Glomerular visceral epithelial cell (primary cell): ENCODE results near the gene MPP1.

Experiments
- DNase-seq: peaks from one replicate; pipeline ENCODE4 v3.0.0-alpha.2; 2016; ENCODE audit errors: extremely low spot score

Gene MPP1

DNA sequence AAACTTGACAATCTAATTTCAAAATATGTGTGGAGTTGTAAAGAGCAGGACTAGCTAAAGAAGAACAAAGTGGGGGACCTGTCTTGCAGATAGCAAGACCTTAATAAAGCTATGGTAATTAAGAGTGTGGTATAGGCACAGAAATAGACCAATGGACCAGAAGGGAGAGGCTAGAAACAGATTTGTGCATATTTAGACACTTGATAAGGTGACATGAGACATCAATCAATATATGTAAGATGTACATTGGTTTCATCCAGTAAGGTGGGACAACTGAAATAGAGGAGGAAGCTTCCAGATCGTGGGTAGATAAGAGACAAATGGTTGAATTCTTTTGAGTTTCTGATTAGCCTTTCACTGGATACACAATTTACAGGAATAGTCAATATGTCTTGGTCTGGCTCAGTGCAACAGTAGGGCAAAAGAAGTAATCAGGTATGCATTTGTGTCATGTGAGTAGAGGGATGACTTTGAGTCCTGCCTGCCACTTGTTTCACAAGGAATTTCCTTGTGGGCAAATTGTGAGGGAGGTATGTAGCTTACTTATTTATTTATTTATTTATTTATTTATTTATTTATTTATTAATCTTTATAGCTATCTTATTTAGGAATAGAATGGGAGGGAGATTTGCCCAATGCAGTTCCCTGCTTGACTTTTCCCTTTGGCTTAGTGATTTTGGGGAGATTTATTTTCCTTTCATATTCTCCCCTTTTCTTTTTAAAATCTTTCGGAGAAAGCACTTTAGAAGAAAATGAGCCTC is 7.2 kb upstream of the MPP1 start:
- DNase-seq, result no peak

DNA sequence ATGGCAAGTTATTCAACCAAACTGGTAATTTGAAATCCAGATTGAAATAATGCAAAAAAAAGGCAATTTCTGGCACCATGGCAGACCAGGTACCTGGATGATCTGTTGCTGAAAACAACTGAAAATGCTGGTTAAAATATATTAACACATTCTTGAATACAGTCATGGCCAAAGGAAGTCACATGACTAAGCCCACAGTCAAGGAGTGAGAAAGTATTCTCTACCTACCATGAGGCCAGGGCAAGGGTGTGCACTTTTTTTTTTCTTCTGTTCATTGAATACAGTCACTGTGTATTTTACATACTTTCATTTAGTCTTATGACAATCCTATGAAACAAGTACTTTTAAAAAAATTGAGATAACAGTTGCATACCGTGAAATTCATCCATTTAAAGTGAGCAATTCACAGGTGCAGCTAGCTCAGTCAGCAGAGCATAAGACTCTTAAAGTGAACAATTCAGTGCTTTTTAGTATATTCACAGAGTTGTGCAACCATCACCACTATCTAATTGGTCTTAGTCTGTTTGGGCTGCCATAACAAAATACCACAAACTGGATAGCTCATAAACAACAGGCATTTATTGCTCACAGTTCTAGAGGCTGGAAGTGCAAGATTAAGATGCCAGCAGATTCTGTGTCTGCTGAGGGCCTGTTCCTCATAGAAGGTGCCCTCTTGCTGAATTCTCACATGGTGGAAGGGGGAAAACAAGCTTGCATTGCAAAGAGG is 4.8 kb upstream of the MPP1 start:
- DNase-seq, result no peak

DNA sequence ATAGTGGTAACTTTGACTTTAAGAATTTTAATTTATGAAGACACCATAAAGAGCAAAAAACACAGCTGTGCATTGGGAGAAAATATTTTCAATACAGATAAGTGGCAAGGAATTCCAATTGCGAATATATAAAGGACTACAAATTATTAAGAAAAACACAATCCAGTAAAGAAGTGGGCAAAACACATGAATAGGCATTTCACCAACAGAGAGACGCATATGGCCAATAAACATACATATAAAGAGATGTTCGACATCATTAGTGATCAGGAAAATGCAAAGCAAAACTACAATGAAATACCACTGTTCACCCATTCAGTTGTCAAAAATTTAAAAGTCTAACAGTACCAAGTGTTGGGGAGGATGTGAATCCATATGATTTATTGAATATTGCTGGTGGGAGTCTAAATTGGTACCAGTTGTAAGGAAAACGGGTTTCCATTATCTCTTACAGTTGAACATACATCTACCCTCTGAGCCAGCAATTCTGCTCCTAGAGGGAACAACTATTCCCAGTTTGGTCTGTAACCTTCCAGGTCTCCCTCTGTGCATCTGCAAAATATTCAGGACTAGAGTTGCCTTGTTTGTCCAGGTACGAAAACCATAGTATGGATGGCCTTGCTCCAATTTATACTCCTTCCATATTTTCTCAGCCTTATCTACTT is 1.7 kb upstream of the MPP1 start:
- no peak for DNase-seq

DNA sequence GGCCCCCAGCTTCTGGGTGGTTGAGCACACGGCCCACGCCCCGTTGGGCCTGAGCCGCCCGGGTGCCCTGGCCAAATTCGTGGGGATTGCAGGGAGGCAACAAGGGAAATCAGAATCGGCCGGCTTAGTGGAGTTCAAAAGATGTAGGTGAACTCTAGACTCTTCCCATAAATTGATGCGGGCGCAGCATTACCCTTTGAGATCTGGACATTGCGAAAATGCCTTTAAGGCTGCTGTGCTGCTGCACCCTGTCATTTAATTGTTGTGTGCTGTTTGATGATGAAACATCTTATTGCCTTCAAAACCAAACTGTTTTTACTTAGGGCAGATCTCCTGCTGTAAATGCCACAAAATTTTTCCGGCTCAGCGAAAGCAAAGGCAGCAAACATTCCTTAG is 409 bp upstream of the MPP1 start:
- peak; percentile 11 for DNase-seq

DNA sequence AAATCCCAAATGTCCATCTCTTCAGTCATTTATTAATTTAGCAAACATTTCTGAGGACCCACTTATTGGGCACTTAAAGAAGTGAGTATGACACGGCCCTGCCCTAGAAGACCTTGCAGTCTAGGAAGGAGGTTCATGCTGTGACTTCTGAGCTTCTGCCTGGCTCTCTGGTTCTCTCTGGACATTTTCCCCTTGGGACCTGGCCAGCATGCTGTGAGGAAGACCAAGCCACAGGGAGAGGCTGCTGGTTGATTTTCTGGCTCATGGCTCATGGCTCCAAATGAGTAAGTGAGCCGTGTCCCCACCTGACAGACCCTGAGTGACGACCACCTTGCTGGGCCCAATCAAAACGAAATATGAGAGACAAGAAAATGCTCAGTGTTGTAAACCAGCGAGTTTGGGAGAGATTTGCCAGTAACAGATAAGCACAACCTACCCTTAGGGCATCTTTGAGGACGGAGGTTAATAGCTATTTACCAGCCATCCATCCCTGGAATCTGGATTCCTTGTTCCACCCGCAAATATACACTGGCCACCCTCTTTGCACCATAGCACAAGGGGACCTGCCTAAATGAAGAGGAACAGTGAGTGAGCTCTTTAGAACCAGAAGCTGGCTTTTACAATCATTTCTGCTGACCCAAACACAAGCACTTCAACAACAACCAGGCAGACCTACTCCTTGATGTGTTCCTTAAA is 876 bp downstream of the MPP1 start:
- no peak for DNase-seq

DNA sequence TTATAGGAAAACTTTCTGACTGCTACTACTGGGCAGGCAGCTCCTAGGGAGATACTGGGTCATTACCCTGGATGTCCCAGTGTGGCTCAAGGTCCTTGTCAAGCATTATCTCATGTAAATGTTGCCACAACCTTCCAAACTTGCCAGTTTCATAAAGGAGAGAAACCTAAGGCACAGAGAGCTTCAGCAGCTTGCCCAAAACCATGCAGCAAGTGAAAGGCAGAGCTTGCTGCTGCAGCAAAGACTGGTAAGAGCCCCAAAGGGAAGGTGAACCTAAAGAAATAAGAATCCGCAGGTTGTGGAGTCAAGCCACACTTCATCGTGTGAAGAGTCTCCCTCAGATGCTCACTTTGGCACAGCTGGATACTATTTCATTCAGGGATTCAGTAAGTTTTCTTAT is 2.3 kb downstream of the MPP1 start:
- DNase-seq, result no peak

DNA sequence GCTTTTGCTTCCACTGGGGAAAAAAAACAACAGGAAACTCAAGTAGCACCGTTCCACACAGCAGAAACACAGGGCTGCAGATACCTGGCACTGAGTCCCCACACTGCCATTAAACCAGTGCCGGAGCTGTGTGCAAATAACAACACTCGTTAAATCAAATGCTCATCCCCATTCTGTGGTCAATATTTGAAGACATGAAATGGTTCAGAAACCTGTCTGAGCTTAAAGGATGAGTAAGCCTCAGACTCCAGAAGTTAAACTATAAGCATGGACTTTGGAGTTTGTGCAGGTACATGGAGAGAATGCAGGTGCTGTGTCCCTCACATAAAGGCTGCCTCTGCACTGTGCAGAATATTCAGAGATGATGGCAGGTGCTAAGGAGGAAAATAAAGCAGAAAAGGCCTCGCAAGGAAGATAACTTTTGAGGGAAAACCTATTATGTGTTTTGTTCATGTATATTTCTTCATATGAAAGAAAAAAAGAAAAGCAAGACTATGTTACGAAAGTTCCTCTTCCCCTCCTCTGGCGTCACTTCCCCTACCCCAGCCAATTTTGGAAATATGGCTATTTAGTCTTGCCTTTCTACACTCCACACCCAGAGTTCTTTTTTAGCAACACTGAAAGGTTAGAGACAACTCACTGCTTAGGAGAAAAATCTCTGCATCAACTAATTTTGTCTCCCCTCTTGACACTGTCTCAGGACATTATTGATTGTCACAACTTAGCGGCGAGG is 4.6 kb downstream of the MPP1 start:
- DNase-seq, result no peak

DNA sequence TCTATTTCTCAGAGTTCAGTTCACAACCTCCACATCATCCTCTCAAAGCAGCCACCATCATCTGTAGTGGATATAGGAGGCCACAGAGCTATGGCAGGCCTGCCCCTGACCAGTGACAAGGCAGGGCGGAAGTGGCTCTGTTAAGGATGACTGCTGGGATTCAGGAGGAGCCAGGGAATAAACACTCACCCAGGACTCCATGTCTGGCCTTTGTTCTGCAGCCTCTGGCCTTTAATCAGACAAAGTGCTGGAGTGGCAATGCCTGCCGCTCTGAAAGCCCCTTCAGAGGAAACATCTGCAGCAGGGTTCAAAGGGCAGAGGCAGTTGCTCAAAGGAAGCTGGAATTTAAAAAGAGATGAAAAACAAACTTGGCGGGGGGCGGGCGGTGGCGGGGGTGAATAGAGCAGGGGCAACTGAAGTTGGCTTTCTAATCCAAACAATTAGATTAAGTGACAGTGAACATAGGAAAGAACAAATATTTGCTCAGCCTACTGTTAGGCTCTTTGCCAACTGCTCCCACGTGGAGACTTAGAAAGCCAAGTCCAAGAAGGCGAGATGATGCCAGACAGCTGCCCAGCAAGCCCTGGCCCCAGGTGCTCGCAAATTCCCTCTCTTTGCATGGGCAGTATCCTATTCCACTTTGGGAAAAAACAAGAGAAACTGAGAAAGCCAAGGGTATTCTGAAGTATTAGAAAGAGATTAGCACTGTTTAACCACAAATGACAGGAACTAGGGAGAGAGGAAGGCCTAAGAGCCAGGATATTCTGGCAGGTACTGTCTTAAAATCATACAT is 5.5 kb downstream of the MPP1 start:
- DNase-seq, result peak; percentile 16

DNA sequence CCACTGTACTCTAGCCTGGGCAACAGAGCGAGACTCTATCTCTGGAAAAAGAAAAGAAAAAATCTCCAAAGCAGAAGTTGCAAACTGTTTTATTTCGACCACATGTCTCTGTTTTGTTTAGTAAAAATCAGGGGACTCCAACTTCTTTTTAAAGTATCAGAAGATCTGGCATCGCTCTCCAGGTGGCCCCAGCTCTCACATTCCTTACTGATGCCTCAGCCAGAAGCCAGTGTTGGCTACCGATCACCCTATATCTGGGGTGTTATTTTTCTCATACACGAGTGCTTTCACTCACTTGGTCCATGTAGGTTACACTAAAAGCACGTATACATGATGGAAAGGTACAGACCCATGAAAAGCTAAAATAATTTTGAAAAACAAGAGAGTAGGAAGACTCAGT is 8.3 kb downstream of the MPP1 start:
- DNase-seq, result peak; percentile 50

DNA sequence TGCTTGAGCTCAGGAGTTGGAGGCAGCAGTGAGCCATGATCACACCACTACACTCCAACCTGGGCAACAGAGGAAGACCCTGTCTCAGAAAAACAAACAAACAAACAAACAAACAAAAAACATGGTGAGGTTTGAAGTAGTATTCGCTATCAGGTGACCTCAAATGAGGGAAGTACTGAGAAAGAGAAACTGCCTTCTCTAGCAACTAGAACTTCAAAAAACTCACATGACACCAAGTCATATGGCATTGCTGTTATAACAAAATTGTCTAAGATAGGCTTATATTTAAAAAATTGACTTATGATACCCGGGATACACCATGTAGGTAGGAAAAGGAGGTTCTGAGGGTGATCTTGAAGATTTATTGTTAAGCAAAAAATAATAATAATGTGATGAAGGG is 10.3 kb downstream of the MPP1 start:
- no peak for DNase-seq

DNA sequence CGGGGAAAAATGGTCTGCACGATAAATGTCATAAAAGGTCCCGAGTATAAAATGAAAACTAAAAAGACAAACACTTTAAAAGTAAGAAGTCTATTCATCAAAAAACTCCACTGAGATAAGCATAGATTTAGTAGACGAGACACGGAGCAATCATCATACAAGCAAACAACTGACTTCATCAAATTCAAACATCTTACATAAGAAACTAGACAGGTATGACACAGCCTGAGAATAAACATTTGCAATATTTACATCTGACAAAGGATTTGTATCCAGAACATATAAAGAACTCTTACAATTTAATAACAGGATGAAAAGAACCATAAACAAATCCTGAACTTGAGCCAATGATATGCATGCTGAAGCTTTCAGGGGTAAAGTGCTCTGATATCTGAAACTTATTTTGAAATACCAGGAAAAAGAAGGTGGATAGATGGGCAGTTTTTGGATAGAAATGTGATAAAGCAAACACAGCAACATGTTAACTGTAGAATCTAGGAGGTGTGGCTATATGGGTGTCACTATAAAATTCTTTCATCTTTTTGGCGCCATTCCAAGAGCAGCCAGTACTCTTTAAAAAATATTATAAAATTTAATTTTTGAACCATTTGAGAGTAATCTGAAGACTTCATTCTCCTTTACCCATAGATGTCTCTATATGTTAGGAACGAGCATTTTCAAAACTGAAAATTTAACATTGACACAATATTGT is 12.0 kb downstream of the MPP1 start:
- no peak for DNase-seq

DNA sequence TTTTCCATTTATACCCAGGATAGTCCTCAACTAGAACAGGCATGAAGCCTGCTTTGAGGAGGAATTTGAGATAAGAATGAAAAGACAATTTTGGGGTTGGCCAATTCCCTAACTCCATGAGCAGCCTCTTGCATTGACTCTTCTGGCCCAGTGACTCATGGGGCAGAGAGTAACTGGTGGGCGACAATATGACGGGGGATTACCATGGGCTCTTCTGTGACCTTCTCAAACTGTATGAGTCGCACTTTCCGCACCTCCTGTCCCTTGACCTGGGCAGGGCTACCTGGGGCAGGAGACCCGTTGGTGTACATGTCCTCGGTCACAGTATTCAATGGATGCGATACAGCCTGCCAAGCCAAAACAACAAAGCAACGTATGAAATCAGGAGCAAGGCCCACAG is 13.3 kb downstream of the MPP1 start:
- no peak for DNase-seq

DNA sequence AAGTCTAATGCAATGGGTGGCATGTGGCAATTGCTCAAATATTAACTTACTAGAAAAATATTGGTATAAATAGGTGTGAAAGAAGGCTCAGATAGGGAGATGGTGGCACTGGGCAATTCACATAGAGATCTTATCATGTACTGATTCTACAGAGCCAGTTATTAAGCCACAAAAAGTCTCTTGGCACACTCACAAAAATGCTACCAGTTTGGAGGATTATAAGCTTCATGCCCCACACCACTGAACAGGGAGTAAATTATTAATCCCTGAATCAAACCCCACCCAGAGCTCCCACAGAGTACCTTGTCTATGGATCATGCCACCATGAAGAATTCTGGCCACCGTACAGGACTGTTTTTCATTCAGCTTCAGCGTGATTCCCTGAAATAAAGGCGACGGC is 13.8 kb downstream of the MPP1 start:
- peak; percentile 68 for DNase-seq

DNA sequence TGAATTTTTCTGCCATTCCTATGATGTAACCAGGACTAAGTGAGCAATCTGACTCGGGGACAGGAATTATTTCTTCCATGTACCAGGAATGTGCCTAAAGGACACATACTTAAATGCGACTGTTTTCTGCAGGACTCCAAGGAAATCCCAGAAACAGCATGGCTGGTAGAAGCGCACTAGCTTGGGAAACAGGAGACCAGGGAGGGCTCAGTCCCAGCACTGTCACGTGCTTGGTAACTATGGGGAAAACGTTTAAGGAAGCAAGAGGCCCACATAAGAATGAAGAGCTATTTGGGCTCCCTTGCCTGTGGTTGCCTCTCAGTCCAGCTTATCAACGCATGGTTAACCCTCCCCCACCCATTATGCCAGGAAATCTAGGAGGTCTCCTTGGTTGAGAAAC is 19.6 kb downstream of the MPP1 start:
- no peak for DNase-seq

DNA sequence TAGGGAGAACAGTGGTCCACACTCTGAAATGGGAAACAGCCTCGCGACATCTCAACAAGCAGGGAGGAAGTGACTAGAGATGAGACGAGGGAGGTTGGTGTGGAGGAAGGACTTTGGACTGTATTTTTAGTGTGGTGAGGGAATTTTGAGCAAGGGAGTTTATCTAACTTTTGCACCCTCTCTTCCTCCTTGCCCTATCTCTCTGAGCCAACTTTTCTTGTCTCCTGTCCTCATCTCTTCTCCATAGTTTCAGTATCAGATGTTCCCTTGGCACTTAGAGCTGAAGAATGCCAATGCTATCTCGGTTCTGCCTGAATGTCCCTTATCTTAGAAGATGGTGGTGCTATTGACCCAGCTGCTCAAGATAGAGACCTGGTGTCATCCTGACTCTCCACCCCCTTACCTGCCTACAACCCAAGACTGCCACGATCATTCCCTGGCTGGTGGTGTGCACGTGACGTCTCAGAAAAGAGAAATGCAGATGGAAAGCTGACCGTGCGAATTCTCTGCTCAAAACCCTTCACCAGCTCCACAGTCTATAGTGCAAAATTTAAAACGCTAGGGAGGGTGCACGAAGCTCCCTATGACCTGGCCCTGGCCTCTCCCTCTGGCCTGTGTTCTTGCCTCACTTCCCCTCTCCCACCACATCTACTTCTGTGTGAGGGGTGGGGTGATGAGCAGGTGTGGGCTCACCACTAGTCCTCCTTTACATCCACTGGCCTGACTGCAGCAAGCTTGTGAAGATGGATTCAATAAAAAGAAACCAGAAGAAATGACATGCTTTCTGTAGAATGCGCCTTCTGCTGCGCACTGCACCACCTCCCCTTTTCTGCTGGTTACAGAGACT is 20.9 kb downstream of the MPP1 start:
- DNase-seq, result no peak

DNA sequence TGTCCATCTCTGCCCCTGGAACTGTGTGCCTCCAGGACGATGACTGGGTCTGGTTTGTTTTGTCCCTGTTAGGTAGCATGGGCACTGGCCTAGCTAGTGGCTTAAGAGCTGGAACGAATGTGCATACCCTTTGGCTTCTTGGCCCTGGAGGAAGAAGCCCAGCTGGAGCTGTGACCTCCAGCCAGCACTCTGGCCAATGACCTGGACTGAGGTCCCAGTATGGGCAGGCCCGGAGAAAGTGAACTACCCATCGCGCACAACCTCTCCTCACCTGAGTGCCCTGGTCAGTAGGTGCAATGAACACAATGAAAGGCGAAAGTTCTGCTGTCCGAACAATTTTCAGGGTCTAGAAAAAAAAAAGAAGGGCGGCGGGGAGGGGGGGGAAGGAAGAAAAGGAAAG is 24.3 kb downstream of the MPP1 start:
- DNase-seq, result no peak

DNA sequence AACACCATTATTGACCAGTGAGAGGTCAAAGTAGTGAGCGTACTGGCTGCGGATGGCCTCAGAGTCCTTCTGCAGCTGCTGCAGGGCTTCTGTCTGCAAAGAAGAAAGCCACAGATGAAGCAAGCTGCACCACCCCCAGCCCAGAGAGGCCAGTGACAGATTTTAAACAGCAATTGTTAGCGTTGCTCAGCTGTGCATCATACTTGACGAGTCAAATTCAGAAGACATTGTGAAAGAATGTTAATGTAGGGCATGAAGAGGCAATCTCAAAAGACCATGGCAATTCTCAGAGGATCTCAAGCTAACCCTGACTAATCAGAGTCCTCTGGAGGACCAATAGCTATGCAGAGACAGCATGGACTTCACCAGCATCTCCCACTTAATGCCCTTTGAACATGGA is 26.0 kb downstream of the MPP1 start:
- DNase-seq, result no peak

DNA sequence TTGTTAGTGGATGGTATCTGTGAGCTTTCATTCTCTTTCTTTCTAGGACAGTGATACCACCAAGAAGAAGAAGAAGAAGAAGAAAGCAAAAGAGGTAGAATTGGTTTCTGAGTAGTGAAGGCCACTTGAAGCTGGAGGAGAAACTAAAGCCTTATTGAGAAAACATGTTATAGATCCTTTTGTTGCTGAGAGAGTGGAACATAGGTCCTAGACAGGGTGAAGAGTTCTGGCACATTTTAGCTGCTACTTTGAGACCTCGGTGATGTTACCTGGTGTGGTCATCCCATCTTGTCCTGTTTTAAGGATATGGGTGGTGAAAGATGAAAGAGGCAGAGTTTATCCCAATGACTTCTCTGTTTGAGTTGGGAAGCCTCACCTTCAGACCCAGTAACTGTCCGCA is 28.5 kb downstream of the MPP1 start:
- no peak for DNase-seq
